ENCODE results near the gene ZNF366. TPM values are rescaled to one million over a fixed set of nuclear protein-coding genes. Genes with fewer than 3 reads are reported as not detected.

The ZNF366 gene
- total and polyA plus RNA-seq, 2 experiments from 2014 or later, result not detected

DNA sequence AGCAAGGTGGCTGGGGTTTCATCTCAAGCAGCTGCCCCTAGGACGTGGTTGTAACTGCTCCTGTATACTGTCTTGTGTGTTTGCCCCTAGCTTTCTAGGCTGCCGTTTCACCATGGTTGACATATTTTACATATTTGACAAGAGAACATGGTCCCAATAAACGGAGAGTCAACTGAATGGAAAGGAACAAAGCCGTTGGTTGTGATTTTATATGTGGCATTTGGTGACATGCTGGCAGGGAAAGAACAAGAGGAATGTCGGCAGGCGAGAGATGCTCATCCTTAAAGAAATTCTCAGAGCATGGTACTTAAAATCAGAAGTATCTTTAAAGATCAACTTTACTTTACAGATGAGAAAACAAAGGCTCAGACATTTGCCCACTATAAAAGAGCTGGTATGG, 11.8 kb downstream of the ZNF366 start:
- no peaks in the 10 kb centered on the region for H3K36me3 ChIP-seq (ENCODE audit: low read depth)
- peaks cover 18% of the 10 kb centered on the region for H3F3A ChIP-seq (ENCODE audit: insufficient read depth)
- H3K27me3 ChIP-seq (replicated peaks; ENCODE audit: insufficient read depth), result no peaks in the 10 kb centered on the region
- TF ChIP-seq EZH2 (IDR thresholded peaks at IDR 0.05; ENCODE audit: insufficient read depth, poor library complexity, severe bottlenecking) (no peak), EZH2phosphoT487 (IDR thresholded peaks at IDR 0.05; ENCODE audit: insufficient read depth, low read depth) (no peak)
- H2AFZ ChIP-seq, result peak overlapping the region; percentile 60
- no peaks in the 10 kb centered on the region for H3K9me3 ChIP-seq (ENCODE audit: low read depth)
- in situ Hi-C loops (cut with MboI), result no loop called here
- peak overlapping the region; percentile 55 for H3K27ac ChIP-seq
- H3K4me3 ChIP-seq, result peak overlapping the region; percentile 44
- H3K9me2 ChIP-seq (ENCODE audit: insufficient read depth), result no peaks in the 10 kb centered on the region
- DNase-seq, result no peak
- 47 to 49% methylated on average over 6 of the region's 6 CpGs for WGBS, 2 experiments (ENCODE audit: low coverage in 1 of 2, low lambda C conversion rate in 2 of 2, missing lambda C conversion rate in 2 of 2)
- no peaks in the 10 kb centered on the region for H4K20me1 ChIP-seq (ENCODE audit: insufficient read depth)
- H3K9ac ChIP-seq, result peak overlapping the region; percentile 28
- no peaks in the 10 kb centered on the region for H3K79me2 ChIP-seq (ENCODE audit: insufficient read depth)
- peaks cover 36% of the 10 kb centered on the region for H3K4me1 ChIP-seq (ENCODE audit: insufficient read depth)
- H3K4me2 ChIP-seq (ENCODE audit: unreplicated experiment), result peak overlapping the region; percentile 80

- Histone ChIP-seq H2AFZ (peak overlapping the region; percentile 60), H3K4me2 (ENCODE audit: unreplicated experiment) (peak overlapping the region; percentile 80), H3K9ac (peak overlapping the region; percentile 28), H3K36me3 (ENCODE audit: low read depth) (no peaks in the 10 kb centered on the region), H3K9me2 (ENCODE audit: insufficient read depth) (no peaks in the 10 kb centered on the region), H3K27ac (peak overlapping the region; percentile 55), H3K79me2 (ENCODE audit: insufficient read depth) (no peaks in the 10 kb centered on the region), H3K4me3 (peak overlapping the region; percentile 44), H3F3A (ENCODE audit: insufficient read depth) (peaks cover 18% of the 10 kb centered on the region), H4K20me1 (ENCODE audit: insufficient read depth) (no peaks in the 10 kb centered on the region), H3K9me3 (ENCODE audit: low read depth) (no peaks in the 10 kb centered on the region), H3K4me1 (ENCODE audit: insufficient read depth) (peaks cover 36% of the 10 kb centered on the region), H3K27me3 (replicated peaks; ENCODE audit: insufficient read depth) (no peaks in the 10 kb centered on the region)
- in situ Hi-C loops (cut with MboI), result no loop called here
- 5 to 8% methylated on average over 5 of the region's 5 CpGs for WGBS, 2 experiments (ENCODE audit: low coverage in 1 of 2, low lambda C conversion rate in 2 of 2, missing lambda C conversion rate in 2 of 2)
- TF ChIP-seq EZH2phosphoT487 (IDR thresholded peaks at IDR 0.05; ENCODE audit: insufficient read depth, low read depth) (no peak), EZH2 (IDR thresholded peaks at IDR 0.05; ENCODE audit: insufficient read depth, poor library complexity, severe bottlenecking) (no peak)
- DNase-seq, result peak; percentile 75
These were observed 12.5 kb downstream of the ZNF366 start for GRCh38 chr5:72494623-72495124.

DNA sequence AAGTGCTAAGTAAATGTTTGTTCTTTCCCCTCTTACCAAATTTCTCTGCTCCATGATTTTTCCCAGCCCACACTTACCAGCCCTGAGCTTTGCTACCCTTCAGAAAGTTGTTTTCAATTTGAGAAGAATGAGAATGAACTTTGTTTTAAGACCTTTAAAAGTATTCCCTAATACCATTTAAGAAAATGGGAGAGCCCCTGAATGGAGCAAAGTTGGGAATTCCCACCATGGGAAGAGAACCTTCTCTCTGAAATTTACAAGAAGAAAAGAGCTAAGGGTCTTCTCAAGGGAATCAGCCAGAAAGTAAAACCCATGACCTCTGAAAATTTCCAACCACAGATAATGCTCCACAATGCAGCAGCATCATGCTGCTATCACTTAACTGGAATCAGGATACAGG, 17.7 kb downstream of the ZNF366 start:
- Histone ChIP-seq H3K27ac (no peak overlapping the region), H3K79me2 (ENCODE audit: insufficient read depth) (no peaks in the 10 kb centered on the region), H3K9me3 (ENCODE audit: low read depth) (no peaks in the 10 kb centered on the region), H3K36me3 (ENCODE audit: low read depth) (no peaks in the 10 kb centered on the region), H4K20me1 (ENCODE audit: insufficient read depth) (no peaks in the 10 kb centered on the region), H3F3A (ENCODE audit: insufficient read depth) (peaks cover 15% of the 10 kb centered on the region; the same call in 1 of the 2 replicates), H3K9me2 (ENCODE audit: insufficient read depth) (no peaks in the 10 kb centered on the region), H3K9ac (no peak overlapping the region), H3K4me2 (ENCODE audit: unreplicated experiment) (no peak overlapping the region), H3K4me3 (no peak overlapping the region), H2AFZ (no peak overlapping the region), H3K27me3 (replicated peaks; ENCODE audit: insufficient read depth) (no peaks in the 10 kb centered on the region), H3K4me1 (ENCODE audit: insufficient read depth) (peaks cover 20% of the 10 kb centered on the region)
- in situ Hi-C loops (cut with MboI), result no loop called here
- TF ChIP-seq EZH2 (IDR thresholded peaks at IDR 0.05; ENCODE audit: insufficient read depth, poor library complexity, severe bottlenecking) (no peak), EZH2phosphoT487 (IDR thresholded peaks at IDR 0.05; ENCODE audit: insufficient read depth, low read depth) (no peak)
- DNase-seq, result no peak

DNA sequence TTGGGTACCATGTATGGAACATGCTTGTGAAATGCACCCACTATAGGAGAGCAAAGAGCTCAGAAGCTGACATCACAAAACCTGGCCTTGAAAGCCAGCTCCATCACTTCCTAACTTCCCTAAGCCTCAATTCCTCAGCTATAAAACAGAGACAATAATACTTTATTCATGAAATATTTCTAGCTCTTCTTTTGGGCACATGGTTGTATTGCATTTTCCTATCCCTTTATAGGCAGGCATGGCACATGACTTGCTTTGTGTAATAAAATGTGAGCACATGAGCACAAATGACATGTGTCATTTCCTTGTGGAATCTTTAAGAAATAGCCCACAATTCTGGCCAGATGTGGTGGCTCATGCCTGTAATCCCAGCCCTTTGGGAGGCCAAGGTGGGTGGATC, 18.5 kb downstream of the ZNF366 start:
- in situ Hi-C loops (cut with MboI), result no loop called here
- Histone ChIP-seq H2AFZ (no peak overlapping the region), H3F3A (ENCODE audit: insufficient read depth) (0 out of 2 replicates have a peak, but pooled peaks cover 7% of the 10 kb centered on the region), H3K4me3 (no peak overlapping the region), H4K20me1 (ENCODE audit: insufficient read depth) (no peaks in the 10 kb centered on the region), H3K4me2 (ENCODE audit: unreplicated experiment) (no peak overlapping the region), H3K36me3 (ENCODE audit: low read depth) (no peaks in the 10 kb centered on the region), H3K27me3 (replicated peaks; ENCODE audit: insufficient read depth) (no peaks in the 10 kb centered on the region), H3K9ac (no peak overlapping the region), H3K4me1 (ENCODE audit: insufficient read depth) (peaks cover 13% of the 10 kb centered on the region), H3K9me3 (ENCODE audit: low read depth) (no peaks in the 10 kb centered on the region), H3K9me2 (ENCODE audit: insufficient read depth) (no peaks in the 10 kb centered on the region), H3K79me2 (ENCODE audit: insufficient read depth) (no peaks in the 10 kb centered on the region), H3K27ac (no peak overlapping the region)
- DNase-seq, result no peak
- TF ChIP-seq EZH2 (IDR thresholded peaks at IDR 0.05; ENCODE audit: insufficient read depth, poor library complexity, severe bottlenecking) (no peak), EZH2phosphoT487 (IDR thresholded peaks at IDR 0.05; ENCODE audit: insufficient read depth, low read depth) (no peak)

GRCh38 chr5:72487177-72487576, 20.0 kb downstream of the ZNF366 start:
- Histone ChIP-seq H3K27ac (no peak overlapping the region), H3K9ac (no peak overlapping the region), H2AFZ (no peak overlapping the region), H3K4me1 (ENCODE audit: insufficient read depth) (peaks cover 13% of the 10 kb centered on the region), H4K20me1 (ENCODE audit: insufficient read depth) (no peaks in the 10 kb centered on the region), H3K4me2 (ENCODE audit: unreplicated experiment) (no peak overlapping the region), H3F3A (ENCODE audit: insufficient read depth) (0 out of 2 replicates have a peak, but pooled peaks cover 7% of the 10 kb centered on the region), H3K27me3 (replicated peaks; ENCODE audit: insufficient read depth) (no peaks in the 10 kb centered on the region), H3K79me2 (ENCODE audit: insufficient read depth) (no peaks in the 10 kb centered on the region), H3K36me3 (ENCODE audit: low read depth) (no peaks in the 10 kb centered on the region), H3K9me3 (ENCODE audit: low read depth) (no peaks in the 10 kb centered on the region), H3K4me3 (no peak overlapping the region), H3K9me2 (ENCODE audit: insufficient read depth) (no peaks in the 10 kb centered on the region)
- TF ChIP-seq EZH2phosphoT487 (IDR thresholded peaks at IDR 0.05; ENCODE audit: insufficient read depth, low read depth), result no peak
- TF ChIP-seq EZH2 (IDR thresholded peaks at IDR 0.05; ENCODE audit: insufficient read depth, poor library complexity, severe bottlenecking), result no peak
- in situ Hi-C loops (cut with MboI), result no loop called here
- 68 to 81% methylated on average over 2 of the region's 2 CpGs for WGBS, 2 experiments (ENCODE audit: low coverage in 1 of 2, low lambda C conversion rate in 2 of 2, missing lambda C conversion rate in 2 of 2)
- no peak for DNase-seq
